HG03135 (cell line): ENCODE data around the gene NUP133.

Experiments used
- ATAC-seq: cut with Tn5 transposase; IDR thresholded peaks from one replicate; pipeline ENCODE4 v1.9.1; 2021; ENCODE audit warnings: mild to moderate bottlenecking, moderate library complexity; ENCODE audit not compliant: unreplicated experiment

NUP133 gene

GRCh38 chr1:229452956-229453801, 55.0 kb downstream of the NUP133 start:
- no peak for ATAC-seq

GRCh38 chr1:229448845-229449244, 59.3 kb downstream of the NUP133 start:
- no peak for ATAC-seq

GRCh38 chr1:229448354-229448753, 59.8 kb downstream of the NUP133 start:
- no peak for ATAC-seq

- no peak for ATAC-seq
Observed at GRCh38 chr1:229447809-229448252, 60.3 kb downstream of the NUP133 start.

- no peak for ATAC-seq
Observed at GRCh38 chr1:229445828-229446227, 62.3 kb downstream of the NUP133 start.

- ATAC-seq: peak; percentile 95
Observed at GRCh38 chr1:229440851-229441537, 67.1 kb downstream of the NUP133 start.

- ATAC-seq: no peak
Observed at GRCh38 chr1:229438021-229438420, 70.1 kb downstream of the NUP133 start.

- ATAC-seq: no peak
Observed at GRCh38 chr1:229437443-229437842, 70.7 kb downstream of the NUP133 start.

GRCh38 chr1:229436201-229436600, 71.9 kb downstream of the NUP133 start:
- ATAC-seq: no peak

GRCh38 chr1:229434641-229435051, 73.5 kb downstream of the NUP133 start:
- no peak for ATAC-seq

GRCh38 chr1:229434005-229434640, 74.0 kb downstream of the NUP133 start, which contains the start of gene ACTA1:
Gene ACTA1, minus strand, starts transcription at chr1:229434094. Its CDS starts 979 bp downstream, at chr1:229433115.
- ATAC-seq: no peak

GRCh38 chr1:229433364-229434004, 74.7 kb downstream of the NUP133 start:
- no peak for ATAC-seq

GRCh38 chr1:229432905-229433304, 75.2 kb downstream of the NUP133 start:
- ATAC-seq: no peak

- ATAC-seq: no peak
Observed at GRCh38 chr1:229432116-229432461, 76.1 kb downstream of the NUP133 start.

GRCh38 chr1:229431284-229432115, 76.6 kb downstream of the NUP133 start:
- no peak for ATAC-seq

- no peak for ATAC-seq
Observed at GRCh38 chr1:229430761-229431283, 77.3 kb downstream of the NUP133 start.

- no peak for ATAC-seq
Observed at GRCh38 chr1:229428256-229428655, 79.9 kb downstream of the NUP133 start.

GRCh38 chr1:229427572-229427971, 80.6 kb downstream of the NUP133 start:
- no peak for ATAC-seq

- ATAC-seq: no peak
Observed at GRCh38 chr1:229425564-229426159, 82.5 kb downstream of the NUP133 start.

GRCh38 chr1:229420765-229421164, 87.4 kb downstream of the NUP133 start:
- no peak for ATAC-seq
